T-helper 2 cell treated with Interferon-gamma antibody and Interleukin-4, amounts not matched to agents 5 μg/mL and 100 μg/mL, for 36 hours (primary cell): Measurements from ENCODE around the gene TCP10L.
"Not testable (repeated sequence)": the region's sequence is repeated elsewhere in the genome, so short reads cannot be mapped to it uniquely, and the experiment has no call there.

Experiments used
- DNase-seq: peaks from one replicate; pipeline ENCODE4 v3.0.0; 2021; ENCODE audit warnings: low spot score
- H3K27ac Mint-ChIP-seq: one replicate; pipeline ENCODE4 v1.8.0; 2021; ENCODE audit warnings: mild to moderate bottlenecking, mixed read lengths
- H3K27me3 Mint-ChIP-seq: one replicate; pipeline ENCODE4 v1.8.0; 2021; ENCODE audit warnings: low read depth, mixed read lengths
- H3K36me3 Mint-ChIP-seq: one replicate; pipeline ENCODE4 v1.8.0; 2021; ENCODE audit warnings: low read depth, mixed read lengths
- H3K4me1 Mint-ChIP-seq: one replicate; pipeline ENCODE4 v1.8.0; 2021; ENCODE audit warnings: low read depth, mixed read lengths
- H3K4me3 Mint-ChIP-seq: one replicate; pipeline ENCODE4 v1.8.0; 2022; ENCODE audit warnings: mild to moderate bottlenecking, moderate library complexity, mixed read lengths
- H3K9me3 Mint-ChIP-seq: one replicate; pipeline ENCODE4 v1.8.0; 2021; ENCODE audit warnings: mixed read lengths

Gene TCP10L

DNA sequence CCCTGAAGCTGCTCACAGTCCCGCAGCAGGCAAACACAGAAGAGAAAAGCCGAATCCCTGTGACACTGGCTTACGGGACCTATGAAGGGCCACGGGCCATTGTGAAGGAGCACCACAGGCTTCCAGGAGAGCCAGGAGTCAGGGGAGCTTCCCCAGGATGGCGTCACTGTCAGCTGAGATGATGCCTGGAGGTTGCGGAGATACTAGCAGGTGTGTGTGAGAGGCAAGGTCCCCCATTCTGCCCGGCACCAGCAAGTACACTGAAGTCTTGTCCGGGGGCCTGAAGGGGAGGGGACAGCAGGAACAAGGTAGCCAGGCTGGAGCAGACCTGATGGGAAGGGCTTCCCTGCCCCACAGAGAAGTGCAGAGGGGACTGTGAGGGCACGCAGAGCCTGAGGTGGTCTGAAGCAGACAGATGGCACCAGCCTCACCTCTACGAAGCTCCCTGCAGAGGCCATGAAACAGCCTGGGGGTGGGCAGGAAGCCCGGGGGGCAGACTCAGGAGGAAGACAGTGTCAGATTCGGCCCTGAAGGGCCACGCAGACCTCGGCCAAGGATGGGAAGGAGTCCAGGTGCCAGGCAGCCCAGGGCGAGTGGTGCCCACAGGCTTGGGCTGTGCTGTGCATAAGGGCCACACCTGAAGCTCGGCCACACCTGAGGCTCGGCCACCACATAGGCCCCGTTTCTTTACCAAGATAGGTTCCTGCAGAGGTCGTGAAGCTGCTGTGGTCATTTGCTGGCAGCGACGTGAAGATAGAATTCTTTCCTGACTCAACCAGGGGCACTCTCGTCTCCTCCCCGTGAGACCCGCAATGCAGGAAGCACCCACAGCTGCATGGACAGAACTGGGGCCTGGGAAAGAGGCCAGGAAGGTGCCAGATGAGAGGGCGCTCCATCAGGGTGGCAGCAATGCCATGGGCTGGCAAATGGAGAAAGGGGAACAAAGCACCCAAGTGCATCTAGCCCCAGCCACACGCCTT, 10.1 kb downstream of the TCP10L start:
- peaks cover 7% of the 10 kb centered on the region for H3K4me1 Mint-ChIP-seq
- no peaks in the 10 kb centered on the region for H3K27me3 Mint-ChIP-seq
- no peak for DNase-seq
- H3K4me3 Mint-ChIP-seq, result no peak overlapping the region
- H3K9me3 Mint-ChIP-seq, result no peaks in the 10 kb centered on the region
- no peaks in the 10 kb centered on the region for H3K36me3 Mint-ChIP-seq
- H3K27ac Mint-ChIP-seq, result no peak overlapping the region

DNA sequence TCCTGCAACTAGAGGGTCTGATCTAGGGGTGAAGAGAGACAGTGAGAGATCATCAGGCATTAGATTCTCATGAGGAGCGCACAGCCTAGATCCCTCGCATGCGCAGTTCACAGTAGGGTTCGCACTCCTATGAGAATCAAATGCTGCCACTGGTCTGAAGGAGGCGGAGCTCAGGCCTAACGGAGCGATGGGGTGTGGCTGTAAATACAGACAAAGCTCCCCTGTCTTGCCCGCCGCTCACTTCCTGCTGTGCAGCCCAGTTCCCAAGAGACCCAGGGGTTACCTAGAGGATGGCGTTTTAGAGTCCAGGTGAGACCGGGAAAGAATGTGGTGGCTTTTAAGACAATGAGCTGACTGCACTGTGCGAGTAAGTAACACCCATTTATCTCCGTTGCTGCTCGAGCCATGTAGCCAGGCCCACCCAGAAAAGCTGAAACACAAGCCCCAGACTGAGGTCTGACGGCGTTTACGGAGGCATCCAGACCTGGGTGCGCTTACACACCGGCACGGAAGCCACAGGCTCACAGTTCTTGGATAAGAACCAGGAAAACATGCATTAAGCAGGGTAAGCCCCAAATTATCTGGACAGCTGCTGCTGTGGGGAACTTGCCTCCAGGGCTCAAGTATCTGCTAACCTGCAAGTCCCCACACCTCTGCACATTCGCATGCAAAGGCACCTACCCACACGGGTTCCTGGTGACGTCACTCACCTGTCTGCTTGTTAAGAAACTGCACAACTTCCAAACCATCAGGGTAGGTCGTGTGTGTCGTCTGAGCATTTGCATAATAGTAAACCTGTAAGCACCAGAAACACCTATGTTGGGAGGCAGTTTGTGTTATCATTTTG, 12.5 kb downstream of the TCP10L start:
- Mint-ChIP-seq H3K36me3 (no peaks in the 10 kb centered on the region), H3K4me3 (no peak overlapping the region), H3K27ac (no peak overlapping the region), H3K4me1 (peaks cover 15% of the 10 kb centered on the region), H3K27me3 (no peaks in the 10 kb centered on the region), H3K9me3 (no peaks in the 10 kb centered on the region)
- no peak for DNase-seq

DNA sequence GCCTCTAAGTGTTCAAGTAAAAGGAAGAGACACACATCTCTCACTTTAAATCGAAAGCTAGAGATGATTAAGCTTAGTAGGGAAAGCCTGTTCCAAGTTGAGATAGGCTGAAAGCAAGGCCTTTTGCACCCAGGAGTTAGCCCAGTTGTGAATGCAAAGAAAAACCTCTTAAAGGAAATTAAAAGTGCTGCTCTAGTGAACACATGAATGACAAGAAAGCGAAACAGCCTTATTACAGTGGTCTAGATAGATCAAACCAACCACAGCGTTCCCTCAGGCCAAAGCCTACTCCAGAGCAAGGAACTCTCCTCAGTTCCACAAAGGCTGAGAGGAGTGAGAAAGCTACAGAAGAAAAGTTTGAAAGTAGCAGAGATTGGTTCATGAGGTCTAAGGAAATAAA, 14.9 kb downstream of the TCP10L start:
- Mint-ChIP-seq H3K36me3 (no peaks in the 10 kb centered on the region), H3K9me3 (peaks cover 2% of the 10 kb centered on the region), H3K27ac (no peak overlapping the region), H3K4me1 (peaks cover 15% of the 10 kb centered on the region), H3K27me3 (no peaks in the 10 kb centered on the region), H3K4me3 (peak overlapping the region; percentile 86)
- DNase-seq, result no peak

DNA sequence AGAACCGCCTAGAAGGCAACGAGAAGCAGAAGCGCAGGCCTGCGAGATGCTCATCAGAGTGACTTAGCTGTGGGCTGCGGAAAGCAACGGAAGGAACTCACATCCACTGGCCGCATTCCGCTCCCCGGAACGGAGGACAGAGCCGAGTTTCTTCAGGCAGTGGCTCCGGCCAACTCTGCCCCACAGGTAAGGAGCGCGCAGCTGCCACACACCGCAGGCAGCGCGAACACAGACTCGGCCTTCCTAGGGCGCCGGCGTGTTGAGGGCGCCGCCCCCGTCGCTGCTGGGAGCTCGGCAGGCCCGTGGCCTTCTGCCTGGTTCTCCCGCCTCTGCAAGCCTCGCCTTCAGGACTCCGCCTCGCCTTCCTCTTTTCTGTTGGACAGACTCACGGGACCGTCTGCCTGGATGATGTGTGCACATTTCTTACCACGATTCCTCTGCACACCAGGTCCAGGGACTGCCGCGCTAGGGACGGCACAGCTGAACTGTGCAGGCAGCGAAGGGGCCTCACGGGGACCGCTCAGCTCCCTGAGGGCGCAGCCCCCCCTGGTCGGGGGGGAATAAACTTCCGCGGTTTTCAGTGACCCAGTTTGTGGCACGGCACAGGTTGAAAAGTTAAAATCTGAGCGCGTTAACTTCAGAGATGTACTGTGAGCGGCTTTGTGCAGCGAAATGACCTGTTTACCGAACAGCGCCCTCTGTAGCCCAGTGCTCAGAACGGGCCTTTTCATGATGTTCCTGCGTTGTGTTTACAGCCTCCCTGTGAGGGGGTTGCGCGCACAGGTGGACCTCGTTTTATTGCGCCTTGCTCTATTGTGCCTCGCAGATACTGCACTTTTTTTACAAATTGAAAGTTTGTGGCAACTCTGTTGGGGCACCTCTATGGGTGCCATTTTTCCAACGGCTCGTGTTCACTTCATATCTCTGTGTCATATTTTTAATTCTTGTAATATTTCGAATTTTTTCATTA, 15.8 kb downstream of the TCP10L start:
- H3K27me3 Mint-ChIP-seq, result no peaks in the 10 kb centered on the region
- peak overlapping the region; percentile 50 for H3K27ac Mint-ChIP-seq
- peaks cover 12% of the 10 kb centered on the region for H3K9me3 Mint-ChIP-seq
- H3K4me3 Mint-ChIP-seq, result peak overlapping the region; percentile 86
- H3K36me3 Mint-ChIP-seq, result no peaks in the 10 kb centered on the region
- peaks cover 15% of the 10 kb centered on the region for H3K4me1 Mint-ChIP-seq
- DNase-seq, result peak; percentile 69

- Mint-ChIP-seq H3K27ac (no peak overlapping the region), H3K4me3 (no peak overlapping the region), H3K9me3 (peaks cover 14% of the 10 kb centered on the region), H3K36me3 (no peaks in the 10 kb centered on the region), H3K4me1 (peaks cover 15% of the 10 kb centered on the region), H3K27me3 (no peaks in the 10 kb centered on the region)
- no peak for DNase-seq
These were observed 17.7 kb downstream of the TCP10L start for GRCh38 chr21:32567626-32568025.

DNA sequence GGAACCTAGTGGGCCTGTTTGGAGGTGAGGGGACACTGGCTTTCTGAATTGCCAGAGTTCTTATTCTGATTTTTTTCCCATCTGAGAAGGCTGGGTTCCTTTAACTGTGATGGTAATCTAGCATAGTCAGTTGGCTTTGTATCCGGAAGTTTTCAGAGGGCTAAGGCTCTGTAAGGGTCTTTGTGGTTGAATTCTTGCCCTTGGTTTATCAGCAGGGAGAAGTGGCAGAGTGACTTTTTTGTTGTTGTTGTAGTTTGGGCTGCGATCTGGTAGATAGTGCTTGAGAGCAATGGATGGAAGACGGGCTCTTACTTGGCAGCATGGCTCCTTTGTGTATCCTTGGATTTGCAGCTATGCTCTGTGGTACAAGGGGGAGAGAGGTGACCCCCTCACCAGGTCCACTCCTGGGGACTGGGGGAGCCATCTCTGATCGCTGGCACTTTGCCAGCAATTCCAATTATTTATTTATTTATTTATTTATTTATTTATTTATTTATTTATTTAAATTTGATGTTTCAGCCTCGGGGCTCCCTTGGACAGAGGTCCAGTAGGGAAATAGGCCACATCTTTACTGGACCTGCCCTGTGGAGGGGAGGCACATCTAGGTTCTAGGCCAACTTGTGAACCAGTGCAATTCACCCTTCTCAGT, 18.5 kb downstream of the TCP10L start:
- no peak for DNase-seq
- Mint-ChIP-seq H3K27me3 (no peaks in the 10 kb centered on the region), H3K27ac (no peak overlapping the region), H3K4me1 (peaks cover 15% of the 10 kb centered on the region), H3K9me3 (peaks cover 14% of the 10 kb centered on the region), H3K36me3 (no peaks in the 10 kb centered on the region), H3K4me3 (no peak overlapping the region)

- no peak for DNase-seq
- H3K36me3 Mint-ChIP-seq, result no peaks in the 10 kb centered on the region
- no peak overlapping the region for H3K27ac Mint-ChIP-seq
These were observed 19.4 kb downstream of the TCP10L start for GRCh38 chr21:32565856-32566465.

DNA sequence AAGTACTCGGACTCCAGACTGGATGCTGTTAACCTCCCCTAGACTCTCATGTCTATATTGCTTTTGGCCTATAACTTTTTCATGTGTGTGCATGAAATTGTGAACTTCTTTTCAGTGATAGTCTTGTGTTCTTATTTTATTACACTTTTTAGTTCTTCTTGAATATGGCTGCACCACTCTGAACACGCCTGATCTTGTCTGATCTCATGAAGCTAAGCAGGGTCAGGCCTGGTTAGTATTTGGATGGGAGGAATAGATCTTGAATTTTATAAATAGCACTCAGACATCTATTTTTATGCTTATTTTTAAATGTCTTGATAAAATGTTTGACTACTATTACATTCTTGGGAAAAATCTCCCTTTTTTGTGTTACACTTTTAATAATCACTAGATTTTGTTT, 22.4 kb downstream of the TCP10L start:
- H3K9me3 Mint-ChIP-seq, result peaks cover 14% of the 10 kb centered on the region
- no peaks in the 10 kb centered on the region for H3K36me3 Mint-ChIP-seq
- H3K27me3 Mint-ChIP-seq, result no peaks in the 10 kb centered on the region
- no peaks in the 10 kb centered on the region for H3K4me1 Mint-ChIP-seq
- no peak overlapping the region for H3K27ac Mint-ChIP-seq
- DNase-seq, result no peak
- H3K4me3 Mint-ChIP-seq, result no peak overlapping the region

More at GRCh38 chr21:32565856-32566465, 19.4 kb downstream of the TCP10L start:
- peaks cover 14% of the 10 kb centered on the region for H3K4me1 Mint-ChIP-seq
- H3K4me3 Mint-ChIP-seq, result no peak overlapping the region
- peaks cover 14% of the 10 kb centered on the region for H3K9me3 Mint-ChIP-seq
- H3K27me3 Mint-ChIP-seq, result no peaks in the 10 kb centered on the region

DNA sequence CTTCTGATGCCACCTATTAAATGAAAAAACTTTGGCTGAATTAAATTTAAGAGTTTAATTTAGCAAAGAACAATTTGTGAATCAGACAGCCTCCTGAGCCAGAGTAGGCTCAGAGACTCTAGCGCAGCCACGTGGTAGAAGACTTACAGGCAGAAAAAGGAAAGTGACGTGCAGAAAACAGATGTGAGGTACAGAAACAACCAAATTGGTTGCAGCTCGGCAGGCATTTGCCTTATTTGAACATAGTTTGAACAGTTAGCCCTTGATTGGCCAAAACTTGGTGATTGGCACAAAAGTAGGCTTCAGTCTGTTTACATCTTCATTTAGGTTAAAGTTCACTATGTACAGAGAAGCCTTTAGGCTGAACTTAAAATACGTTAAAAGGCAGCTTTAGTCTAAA, 22.9 kb downstream of the TCP10L start:
- Mint-ChIP-seq H3K4me1 (no peaks in the 10 kb centered on the region), H3K36me3 (no peaks in the 10 kb centered on the region), H3K27ac (no peak overlapping the region), H3K27me3 (no peaks in the 10 kb centered on the region), H3K9me3 (peaks cover 14% of the 10 kb centered on the region), H3K4me3 (no peak overlapping the region)
- DNase-seq, result no peak

DNA sequence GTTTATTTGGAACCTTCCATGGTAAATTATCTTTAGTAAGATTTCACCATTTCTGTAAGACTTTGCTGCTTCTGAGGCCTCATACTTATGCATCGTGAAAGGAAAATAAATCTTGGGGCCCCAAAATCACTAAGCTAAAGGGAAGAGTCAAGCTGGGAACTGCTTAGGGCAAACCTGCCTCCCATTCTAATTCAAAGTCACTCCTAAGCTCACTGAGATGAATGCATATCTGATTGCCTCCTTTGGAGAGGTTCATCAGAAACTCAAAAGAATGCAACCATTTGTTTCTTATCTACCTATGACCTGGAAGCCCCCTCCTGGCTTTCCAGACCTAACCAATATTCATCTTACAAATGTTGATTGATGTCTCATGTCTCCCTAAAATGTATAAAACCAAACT, 23.8 kb downstream of the TCP10L start:
- DNase-seq, H3K27me3 Mint-ChIP-seq, H3K4me3 Mint-ChIP-seq, H3K4me1 Mint-ChIP-seq, H3K27ac Mint-ChIP-seq, H3K36me3 Mint-ChIP-seq: not testable (repeated sequence)
- peaks cover 14% of the 10 kb centered on the region for H3K9me3 Mint-ChIP-seq

DNA sequence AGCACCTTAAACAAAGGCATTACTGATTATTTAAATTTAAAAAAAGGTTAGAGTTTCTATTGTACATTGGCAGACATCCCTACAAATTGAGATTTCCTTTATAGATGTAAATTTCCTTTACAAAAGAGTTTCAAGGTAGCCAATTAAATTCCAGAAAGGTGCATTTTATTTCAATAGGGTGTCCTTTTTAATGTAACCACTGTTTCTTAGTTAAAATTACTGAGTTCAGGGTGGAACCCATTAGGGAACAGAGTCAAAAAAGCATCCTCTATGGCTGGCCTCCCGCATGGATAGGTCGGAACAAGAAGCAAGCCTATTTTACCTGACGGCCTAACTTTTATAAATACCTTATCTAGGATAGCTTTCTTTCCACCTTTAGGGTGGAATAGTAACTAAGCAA, 24.4 kb downstream of the TCP10L start:
- no peak for DNase-seq
- H3K4me1 Mint-ChIP-seq, result no peaks in the 10 kb centered on the region
- no peaks in the 10 kb centered on the region for H3K27me3 Mint-ChIP-seq
- no peak overlapping the region for H3K27ac Mint-ChIP-seq
- no peak overlapping the region for H3K4me3 Mint-ChIP-seq
- no peaks in the 10 kb centered on the region for H3K36me3 Mint-ChIP-seq
- peaks cover 14% of the 10 kb centered on the region for H3K9me3 Mint-ChIP-seq

- no peaks in the 10 kb centered on the region for H3K4me1 Mint-ChIP-seq
- H3K36me3 Mint-ChIP-seq, result no peaks in the 10 kb centered on the region
- no peaks in the 10 kb centered on the region for H3K27me3 Mint-ChIP-seq
- H3K27ac Mint-ChIP-seq, result no peak overlapping the region
- H3K4me3 Mint-ChIP-seq, result no peak overlapping the region
- DNase-seq, result no peak
- no peaks in the 10 kb centered on the region for H3K9me3 Mint-ChIP-seq
These were observed 26.2 kb downstream of the TCP10L start for GRCh38 chr21:32559006-32559610.
